HL-60/S4 treated with retinoic acid at 250 ng/mL for 4 days and 3 days (cell line): ENCODE measurements around the gene MOV10L1.

Experiments
- in situ Hi-C: fragments of 300-500 bp; cut with MboI; formaldehyde crosslinking; loops from 2 replicates; pipeline ENCODE4 v1.7.0; 2022; ENCODE audit warnings: low sequenced_read_pairs

MOV10L1 gene

DNA sequence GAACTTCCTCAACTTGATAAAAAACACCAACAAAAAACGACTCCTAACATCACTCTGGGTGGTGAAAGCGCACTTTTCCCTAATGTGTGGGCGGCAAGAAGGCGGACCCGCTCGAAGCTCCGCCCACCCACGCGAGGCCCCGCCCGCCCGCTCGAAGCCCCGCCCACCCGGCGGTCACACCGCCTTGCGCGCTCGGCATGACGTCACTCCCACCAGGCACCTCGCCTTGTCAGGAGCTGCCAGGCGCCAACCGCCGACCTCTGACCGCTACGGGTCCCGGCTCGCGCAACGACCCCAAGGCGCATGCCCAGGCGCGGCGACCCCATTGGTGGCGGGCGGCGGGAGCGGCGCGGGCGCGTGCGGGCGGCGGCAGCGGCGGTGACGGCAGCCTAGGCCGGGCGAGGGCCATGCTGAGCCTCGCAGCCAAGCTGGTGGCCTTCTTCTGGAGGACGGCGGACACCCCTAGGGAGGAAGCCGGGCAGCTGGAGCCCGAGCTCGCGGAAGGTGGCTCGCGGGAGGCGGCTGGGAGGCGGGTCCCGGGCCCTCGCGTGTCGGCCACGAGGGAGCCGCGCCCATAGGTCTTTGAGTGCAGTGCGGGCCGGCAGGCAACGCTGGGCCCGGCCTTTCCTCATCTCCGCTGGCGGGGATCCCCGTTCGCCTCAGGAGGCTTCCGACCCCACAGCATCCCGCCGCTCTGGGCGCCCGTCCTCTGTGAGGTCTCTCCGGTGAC, at the start of gene MOV10L1:
Gene MOV10L1 (plus strand): TSS at position 325 of the 730 bp plus-strand sequence. CDS start 83 bp downstream, at position 408.
- in situ Hi-C loops: no loop called here

DNA sequence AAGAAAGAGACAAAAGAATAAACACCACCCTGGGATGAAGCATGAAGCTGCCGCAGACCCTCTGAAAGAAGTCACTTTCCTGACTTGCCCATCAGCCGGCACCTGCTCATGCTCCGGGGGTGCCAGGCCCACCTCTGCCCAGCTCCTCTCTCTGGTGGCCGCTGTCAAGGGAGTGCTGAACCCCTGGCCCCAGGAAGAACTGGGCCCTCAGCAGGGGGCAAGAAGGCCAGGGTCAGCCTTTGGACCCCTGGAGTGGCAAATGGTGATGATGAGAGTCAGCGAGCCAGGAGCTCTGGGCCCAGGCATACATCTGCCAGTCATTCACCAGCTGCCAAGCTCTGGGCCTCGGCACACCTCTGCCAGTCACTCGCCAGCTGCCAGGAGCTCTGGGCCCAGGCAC, 49.1 kb upstream of the MOV10L1 start:
- in situ Hi-C loops: no loop called here

DNA sequence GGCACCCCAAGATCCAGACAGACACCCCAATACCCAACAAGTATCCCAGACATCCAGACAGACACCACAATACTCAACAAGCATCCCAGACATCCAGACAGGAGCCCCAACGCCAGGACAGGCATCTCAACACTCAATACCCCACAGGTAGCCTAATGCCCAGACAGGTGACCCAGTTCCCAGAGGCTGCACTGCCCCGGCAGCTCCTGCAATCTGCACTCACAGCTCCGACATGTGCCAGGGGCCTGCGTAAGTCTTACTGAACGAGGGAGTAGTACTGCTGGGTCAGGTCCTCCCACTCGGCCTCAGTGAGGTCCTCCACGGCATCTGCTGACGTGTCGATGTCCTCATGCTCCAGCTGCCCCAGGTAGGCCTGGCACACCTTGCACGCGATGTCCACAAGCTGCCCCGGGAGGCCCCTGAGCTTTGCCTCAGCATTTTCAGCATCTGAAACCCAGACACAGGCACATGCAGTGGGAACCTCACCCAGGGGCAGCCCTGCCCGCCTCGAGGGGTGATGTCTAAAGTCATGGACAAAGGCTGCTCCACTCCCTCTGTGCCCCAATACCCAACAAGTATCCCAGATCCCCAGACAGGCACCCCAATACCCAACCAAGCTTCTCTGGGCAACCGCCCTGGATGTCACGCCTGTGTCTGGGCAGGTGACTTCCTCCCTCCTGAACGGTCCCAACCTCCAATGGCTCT, 48.3 kb upstream of the MOV10L1 start:
- in situ Hi-C loops: no loop called here

DNA sequence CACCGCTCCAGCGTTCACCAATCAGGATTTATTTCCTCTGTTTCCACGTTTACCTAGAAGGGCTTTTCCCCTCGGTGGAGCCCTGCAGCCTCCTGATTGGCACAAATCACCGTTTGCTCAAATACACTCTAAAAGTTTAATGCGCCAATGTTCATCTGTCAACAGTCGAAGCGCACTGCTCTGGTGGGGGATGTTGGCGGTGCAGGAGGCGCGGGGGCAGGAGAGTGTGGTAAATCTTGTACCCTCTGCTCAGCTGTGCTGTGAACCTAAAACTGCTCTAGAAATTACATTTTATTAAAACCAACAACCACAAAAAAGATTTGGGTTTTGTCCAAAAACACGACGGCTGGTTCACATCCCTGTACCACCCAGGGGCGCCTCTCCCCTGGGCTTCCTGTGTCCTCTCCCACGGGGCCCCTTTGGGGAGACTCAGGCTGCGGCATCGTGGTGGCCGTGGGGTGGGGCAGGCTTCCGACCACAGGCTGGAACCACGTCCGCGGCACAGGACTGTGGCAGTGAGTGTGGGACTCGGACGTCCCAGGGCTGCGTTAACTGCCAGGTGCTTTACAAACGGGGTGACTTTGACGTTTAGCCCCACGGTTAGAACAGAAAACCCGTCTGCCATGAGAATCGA, 45.2 kb upstream of the MOV10L1 start:
- in situ Hi-C loops: no loop called here

DNA sequence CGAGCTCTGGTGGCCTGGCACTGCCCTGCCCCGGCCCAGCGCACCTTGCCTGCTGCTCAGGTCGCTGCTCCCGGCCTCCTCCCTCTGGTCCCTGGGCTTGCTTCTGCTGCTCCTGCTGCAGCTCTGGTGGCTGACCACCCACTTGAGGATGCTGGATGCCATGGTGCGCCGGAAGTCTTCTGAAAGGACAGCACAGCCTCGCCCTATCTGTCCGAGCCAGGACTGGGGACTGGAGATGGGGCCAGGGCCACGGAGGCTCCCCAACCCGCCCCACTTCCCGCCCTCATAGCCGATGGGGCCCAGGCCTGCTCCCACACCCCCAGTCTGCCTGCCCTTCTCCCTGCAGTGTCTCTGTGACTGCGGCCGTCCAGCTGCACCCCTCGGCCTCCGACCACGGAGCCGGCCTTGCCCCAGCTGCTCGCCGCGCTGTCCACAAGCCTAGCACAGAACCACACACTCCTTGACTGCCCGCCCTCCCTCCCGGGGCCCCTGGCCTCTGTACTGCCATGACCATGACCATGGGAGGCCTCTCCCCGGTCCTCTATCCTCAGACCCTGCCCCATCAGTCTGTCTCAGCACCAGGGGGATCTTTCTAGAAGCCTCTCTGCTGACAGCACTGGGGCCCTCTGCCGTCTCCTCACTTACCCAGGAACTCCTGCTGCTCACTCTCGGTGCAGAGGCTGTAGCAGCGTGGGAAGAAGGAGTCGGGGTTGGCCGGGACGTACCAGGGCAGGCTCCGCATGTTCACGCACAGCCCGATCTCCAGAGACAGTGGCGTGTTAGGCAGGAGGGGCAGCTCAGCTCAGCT, 44.4 kb upstream of the MOV10L1 start:
- in situ Hi-C loops: no loop called here

DNA sequence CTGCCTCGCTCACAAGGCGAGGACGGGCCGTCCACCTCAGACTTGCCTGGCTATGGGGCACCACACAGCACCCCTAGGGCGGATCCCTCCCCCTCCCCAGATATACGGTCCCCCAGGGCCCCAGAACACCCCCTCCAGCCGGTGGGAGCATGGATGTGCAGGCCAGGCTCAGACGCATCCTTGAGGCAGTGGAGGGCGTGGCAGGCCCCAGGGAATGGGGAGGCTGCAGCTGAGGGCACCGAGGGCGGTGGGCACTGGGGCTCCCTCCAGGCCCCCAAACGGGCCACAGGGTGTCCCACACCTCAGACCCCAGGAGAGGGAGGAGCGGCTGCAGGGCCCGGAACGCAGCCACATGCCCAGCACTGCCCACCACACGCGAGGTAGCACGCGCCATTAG, 43.8 kb upstream of the MOV10L1 start:
- in situ Hi-C loops: no loop called here

DNA sequence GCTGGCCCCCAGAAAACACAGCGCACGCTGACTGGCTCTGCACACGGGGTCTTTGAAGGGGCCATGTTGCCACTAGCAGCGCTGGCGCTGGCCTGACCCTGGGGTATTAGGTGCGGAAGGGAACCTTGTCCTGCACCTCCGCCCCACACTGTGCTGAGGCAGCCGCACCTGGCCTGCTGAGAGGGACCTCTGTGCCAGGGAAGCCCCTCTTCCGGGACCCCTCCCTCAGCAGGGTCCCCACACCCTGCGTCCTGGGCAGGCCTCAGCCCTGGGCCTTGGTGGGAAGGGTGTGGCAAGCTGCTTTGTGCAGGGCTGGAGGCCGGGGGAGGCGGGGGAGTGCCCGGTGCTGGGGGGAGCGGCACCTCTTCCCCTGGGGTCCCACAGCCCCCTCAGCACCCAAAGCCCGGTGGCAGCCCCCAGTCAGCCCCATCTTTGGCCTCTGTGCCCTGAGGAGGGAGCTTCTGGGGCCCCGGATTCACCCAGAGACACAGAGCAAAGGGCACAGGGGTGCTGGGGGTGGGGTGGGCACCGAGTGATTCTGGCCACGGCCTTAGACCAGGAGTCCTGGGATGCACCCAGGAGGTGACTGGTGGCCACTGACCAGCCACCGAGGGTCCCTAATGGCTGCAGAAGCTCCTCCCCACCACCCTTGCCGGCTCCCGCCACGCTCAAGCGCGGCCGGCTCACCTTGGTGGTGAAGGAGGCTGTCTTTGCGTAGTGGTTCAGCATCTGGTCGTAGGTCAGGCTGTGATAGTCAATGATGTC, 43.1 kb upstream of the MOV10L1 start:
- in situ Hi-C loops: no loop called here

DNA sequence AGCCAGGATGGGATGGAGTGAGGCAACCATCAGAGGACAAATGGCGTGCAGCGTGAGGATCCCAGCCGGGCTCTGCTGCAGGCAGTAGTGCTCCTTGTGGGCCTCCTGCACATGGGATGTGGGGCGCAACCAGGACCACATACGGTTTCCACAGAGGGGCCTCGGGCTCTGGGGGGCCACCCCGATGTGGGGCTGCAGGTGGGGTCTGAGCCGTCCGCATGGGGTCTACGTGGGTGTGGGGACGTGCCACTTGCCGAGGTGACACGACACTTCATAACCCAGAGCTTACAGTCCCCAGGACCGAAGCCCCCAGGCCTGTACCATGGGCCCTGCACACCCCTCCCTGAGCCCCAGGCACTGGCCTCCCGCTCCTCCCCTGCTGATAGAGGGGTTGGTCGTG, 42.5 kb upstream of the MOV10L1 start:
- in situ Hi-C loops: no loop called here

DNA sequence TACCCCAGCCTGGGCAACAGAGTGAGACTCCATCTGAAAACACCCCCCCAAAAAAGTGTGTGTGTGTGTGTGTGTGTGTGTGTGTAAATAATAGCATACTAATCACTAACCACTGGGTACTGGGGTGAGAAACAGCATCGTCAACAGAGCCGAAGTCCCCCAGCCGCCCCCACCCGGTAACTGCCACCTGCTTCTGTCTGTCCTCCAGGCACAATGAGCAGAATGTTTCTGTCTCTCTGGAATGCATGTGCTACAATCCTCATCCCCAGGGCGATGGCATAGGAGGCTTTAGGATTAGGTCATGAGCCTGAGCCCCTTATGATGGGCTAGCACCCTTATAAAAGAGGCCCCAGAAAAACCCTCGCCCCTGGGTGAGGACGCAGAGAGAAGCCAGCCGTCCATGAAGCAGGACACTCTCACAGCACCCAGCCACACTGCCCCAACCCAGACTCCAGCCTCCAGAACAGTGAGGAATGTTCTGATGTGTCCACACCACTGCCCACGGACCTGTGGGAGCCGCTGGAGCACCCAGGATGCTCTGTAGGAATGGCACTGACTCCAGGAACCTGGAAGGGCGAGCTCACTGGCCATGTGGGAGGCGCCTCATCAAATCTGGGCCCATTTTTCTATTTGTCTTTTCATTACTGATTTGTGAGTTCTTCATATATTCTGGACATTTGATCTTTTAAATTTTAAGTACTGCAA, 41.6 kb upstream of the MOV10L1 start:
- in situ Hi-C loops: no loop called here

DNA sequence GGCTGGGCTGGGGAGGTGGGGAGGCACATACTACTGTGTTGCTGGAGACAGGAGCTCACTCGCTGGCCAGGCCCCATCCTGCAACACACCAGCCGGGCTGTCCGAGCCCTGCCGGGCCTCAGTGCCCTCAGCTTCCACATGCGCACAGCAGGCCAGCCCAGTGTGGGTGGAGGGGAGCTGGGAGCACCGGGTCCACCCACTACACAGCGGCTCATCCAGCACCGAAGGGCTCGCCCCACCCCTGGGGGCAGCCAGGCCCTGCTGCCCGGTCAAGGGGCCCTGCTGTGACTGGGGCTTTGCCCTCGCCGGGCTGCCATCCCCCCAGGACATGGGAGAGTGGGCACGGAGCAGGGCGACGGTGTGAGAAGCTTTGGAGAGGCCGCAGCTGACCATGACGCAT, 41.0 kb upstream of the MOV10L1 start:
- in situ Hi-C loops: no loop called here

DNA sequence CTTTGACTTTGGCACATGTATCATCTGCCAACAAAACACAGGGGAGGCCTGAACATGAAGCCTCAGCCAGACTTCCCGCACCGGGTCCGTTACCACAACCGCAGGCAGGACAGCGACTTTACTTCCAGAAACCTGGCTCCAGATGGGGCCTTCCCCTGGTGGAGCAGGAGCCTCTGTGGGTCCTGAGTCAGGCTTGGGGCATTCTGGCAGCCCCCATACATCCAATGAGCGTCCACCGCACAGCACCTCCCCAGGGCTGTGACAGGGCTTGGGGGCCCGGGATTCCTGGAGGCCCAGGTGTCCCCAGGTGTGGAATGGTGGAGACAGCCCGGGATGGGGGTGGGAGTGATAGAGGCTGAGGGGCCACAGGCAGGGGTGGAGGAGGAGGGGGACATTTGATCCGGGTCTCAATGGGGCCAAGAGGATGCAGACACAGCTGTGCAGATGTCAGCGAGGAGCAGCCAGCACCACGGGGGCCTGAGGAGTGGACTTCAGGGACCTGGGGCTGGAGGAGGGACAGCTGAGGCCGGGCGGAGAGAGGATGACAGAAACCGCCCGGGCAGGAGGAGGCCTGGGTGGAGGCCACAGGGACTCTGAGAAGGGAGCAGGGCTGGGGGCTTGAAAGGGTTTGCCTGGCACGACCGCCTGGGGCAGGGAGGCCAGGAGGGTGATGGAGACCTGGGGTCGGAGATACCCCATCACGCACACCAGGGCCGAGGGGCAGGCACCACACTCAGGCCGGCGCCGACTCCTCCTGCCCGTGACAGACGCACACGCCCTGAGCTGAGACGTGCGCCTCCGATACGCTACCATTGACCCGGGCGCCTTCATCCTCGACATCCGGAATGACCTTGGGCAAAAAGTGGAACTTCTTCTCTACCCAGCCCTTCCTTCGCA, 40.3 kb upstream of the MOV10L1 start:
- in situ Hi-C loops: no loop called here

DNA sequence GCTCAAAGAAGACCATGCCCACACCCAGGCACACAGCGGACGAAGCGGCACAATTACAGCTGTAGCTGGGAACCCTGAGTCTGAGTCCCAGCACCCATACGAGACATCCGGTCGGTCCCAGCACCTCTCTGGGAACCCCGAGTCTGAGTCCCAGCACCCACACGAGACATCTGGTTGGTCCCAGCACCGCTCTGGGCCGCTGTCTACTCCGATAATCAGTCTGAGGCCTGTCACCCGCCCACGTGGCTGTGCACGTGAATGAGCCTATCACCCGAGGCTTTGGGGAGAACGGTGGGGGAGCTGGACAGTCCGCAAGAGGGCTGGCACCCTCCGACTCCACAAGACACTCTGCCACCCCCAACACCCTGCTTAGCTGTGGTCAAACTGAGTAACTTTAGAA, 37.9 kb upstream of the MOV10L1 start:
- in situ Hi-C loops: no loop called here

DNA sequence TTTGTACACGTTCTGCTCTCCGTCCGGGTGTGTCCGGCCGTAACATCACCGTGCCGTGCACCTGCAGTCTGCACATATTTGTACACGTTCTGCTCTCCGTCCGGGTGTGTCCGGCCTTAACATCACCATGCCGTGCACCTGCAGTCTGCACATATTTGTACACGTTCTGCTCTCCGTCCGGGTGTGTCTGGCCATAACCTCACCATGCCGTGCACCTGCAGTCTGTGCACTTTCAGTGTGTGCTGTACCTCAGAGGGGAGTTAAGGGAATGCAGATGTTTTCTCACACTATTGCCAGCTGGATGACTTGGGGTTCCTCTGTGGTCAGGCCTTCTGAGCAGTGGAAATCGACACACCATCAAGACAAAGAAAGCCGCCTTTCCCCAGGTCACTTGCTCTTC, 35.9 kb upstream of the MOV10L1 start:
- in situ Hi-C loops: no loop called here

DNA sequence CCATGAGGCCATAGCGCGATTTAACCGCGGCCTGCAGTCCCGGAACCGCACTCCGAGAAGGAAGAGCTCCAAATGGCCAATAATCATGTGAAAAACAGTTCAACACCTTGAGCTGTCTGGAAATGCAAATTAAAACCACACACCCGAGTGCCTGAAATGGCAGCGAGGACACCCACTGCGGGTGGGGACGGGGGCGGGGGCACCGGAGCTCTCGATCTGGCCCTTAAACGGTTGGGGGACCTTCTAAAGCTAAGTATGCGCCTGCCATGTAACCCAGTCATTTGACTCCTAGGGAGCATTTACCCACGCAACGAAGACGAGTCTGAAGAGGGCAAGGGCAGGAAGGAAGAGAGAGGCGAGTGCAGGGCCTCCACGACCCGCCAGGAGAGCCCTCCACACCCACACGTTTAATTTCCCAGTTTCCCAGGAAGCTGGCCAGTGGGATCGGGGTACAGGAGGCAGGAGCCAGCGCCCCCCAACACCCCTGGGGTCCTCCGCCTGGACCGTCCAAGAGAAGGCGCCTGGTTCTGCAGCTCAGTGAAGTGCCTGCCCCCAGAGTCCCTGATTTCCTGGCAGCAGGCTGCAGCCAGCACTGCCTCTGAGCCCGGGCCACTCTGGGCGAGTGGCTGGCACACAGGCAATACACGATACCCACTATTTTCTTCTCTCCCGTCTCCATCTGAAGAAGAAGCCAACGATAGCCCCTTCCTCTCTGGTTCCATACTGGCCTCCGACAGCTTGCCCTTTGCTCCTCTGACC, 33.4 kb upstream of the MOV10L1 start:
- in situ Hi-C loops: no loop called here

DNA sequence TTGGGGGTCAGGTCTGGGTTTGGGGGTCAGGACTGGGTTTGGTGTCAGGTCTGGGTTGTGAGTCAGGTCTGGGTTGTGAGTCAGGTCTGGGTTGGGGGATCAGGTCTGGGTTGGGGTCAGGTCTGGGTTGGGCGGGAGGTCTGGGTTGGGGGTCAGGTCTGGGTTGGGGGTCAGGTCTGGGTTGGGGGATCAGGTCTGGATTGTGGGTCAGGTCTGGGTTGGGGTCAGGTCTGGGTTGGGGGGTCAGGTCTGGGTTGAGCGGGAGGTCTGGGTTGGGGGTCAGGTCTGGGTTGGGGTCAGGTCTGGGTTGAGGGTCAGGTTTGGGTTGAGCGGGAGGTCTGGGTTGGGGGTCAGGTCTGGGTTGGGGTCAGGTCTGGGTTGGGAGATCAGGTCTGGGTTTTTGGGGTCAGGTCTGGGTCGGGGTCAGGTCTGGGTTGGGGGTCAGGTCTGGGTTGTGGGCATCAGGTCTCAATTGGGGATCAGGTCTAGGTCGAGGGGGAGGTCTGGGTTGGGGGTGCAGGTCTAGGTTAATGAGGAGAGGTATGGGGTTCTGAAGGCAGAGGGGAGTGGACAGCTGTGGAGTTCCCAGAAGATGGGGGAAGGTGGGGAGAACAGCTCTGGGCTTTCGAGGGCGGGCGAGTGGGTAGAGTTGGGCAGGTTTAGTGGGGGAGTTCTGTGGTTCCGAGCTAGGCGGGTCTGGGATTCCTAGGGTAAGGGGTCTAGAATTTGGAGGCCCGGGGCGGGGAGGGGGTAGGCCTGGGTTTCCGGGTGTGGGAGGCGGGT, 32.3 kb upstream of the MOV10L1 start:
- in situ Hi-C loops: no loop called here

DNA sequence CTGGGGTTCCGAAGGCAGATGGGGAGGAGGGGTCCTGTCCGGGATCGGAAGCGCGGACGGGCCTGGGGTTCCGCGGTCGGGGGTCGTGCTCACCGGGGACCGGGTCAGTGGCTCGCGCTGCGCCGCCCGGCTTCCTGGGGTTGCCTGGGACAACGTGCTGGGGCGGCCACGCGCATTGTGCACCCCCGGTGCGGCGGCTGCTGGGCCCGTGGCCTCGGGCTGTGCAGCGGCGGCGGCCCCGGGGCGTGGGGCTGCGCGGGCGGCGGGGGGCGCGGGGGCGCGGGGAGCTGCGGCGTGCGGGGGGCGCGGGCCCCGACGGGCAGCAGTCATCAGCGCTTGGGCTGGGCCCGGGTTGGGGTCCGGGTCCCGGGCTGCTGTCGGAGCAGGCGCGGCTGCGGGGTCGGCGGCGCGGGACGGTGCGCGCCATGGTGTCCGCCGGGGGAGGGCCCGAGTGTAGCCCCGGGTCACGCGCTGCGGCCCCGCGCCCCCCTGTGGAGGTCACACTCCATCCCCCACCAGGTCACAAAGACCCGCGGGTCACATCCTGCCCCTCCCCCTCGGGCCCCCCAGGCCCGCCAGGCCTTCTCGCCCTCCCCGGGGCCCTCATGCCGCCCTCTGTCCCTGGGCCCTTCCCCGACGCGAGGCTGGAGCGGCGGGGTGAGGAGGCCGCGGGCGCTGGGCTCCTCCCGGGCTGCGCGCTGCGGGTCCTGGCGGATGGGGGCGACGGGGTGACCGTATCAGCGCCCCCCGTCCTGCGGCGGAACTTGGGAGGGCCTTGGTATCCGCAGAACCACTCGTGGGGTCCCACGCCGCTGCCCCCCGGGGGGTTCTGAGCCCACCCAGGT, 31.5 kb upstream of the MOV10L1 start, which contains the start of gene TTLL8:
Gene TTLL8 (minus strand): TSS at position 238 of the 845 bp plus-strand sequence.
- in situ Hi-C loops: no loop called here
